SK-N-SH (cell line): Measurements from ENCODE around the gene KCTD11. TPM values are rescaled to one million over a fixed set of nuclear protein-coding genes. Genes with fewer than 3 reads are reported as not detected.

Source experiments
- CTCF ChIA-PET: fragments of 300-600, 350-600 bp; formaldehyde crosslinking; extraction: SDS; loops from one replicate; lab custom pipeline; 2021; lab: Yijun Ruan, JAX
- POLR2A ChIA-PET: fragments of 350-600 bp; sonication (Branson Sonifier 250); formaldehyde crosslinking; extraction: SDS; loops from one replicate; lab custom pipeline; 2020; ENCODE audit warnings: antibody characterized with exemption, inconsistent platforms; lab: Yijun Ruan, JAX
- DNase-seq: peaks from one replicate; pipeline ENCODE4 v3.0.0; 2012
- H2AFZ ChIP-seq: fragments of 200-600 bp; sonication (generic); 2 replicates; pipeline ENCODE4 v1.8.1; 2016; ENCODE audit warnings: antibody characterized with exemption, mild to moderate bottlenecking, low read depth
- H3F3A ChIP-seq: fragments of 200-600 bp; sonication (generic); replicated peaks from 2 replicates; pipeline ENCODE3; 2016; ENCODE audit warnings: antibody characterized with exemption, mild to moderate bottlenecking; ENCODE audit not compliant: insufficient read depth
- H3K27ac ChIP-seq, 2 experiments: fragments of 200-500 bp in 1 of 2; fragments of 200-600 bp in 1 of 2; sonication (Bioruptor generic) in 1 of 2; sonication (generic), shearing (Covaris generic) in 1 of 2; 2 replicates each; pipeline versions ENCODE4 v1.5.1 to v1.6.1; 2014 to 2016; ENCODE audit warnings: low read depth in 2 of 2, inconsistent platforms in 1 of 2, low read length in 1 of 2, mild to moderate bottlenecking in 1 of 2, mixed read lengths in 1 of 2
- H3K27me3 ChIP-seq: fragments of 200-600 bp; sonication (generic), shearing (Covaris generic); 2 replicates; pipeline ENCODE4 v1.6.1; 2016; ENCODE audit warnings: mixed run types; ENCODE audit not compliant: insufficient read depth
- H3K36me3 ChIP-seq, 2 experiments: fragments of 200-500 bp in 1 of 2; fragments of 200-600 bp in 1 of 2; sonication (Bioruptor generic) in 1 of 2; sonication (generic) in 1 of 2; replicated peaks in 1 of 2; 2 replicates each; pipeline versions ENCODE3 to v1.5.1; 2014 to 2016; ENCODE audit warnings: low read length in 1 of 2, mild to moderate bottlenecking in 1 of 2; ENCODE audit not compliant: insufficient read depth in 2 of 2, control insufficient read depth in 1 of 2
- H3K4me1 ChIP-seq, 2 experiments: fragments of 200-500 bp in 1 of 2; fragments of 200-600 bp in 1 of 2; sonication (Bioruptor generic) in 1 of 2; sonication (generic), shearing (Covaris generic) in 1 of 2; 2 replicates each; pipeline versions ENCODE4 v1.5.1 to v1.6.1; 2014 to 2016; ENCODE audit warnings: low read depth in 1 of 2, low read length in 1 of 2, mixed run types in 1 of 2; ENCODE audit not compliant: insufficient read depth in 2 of 2, control insufficient read depth in 1 of 2
- H3K4me2 ChIP-seq: fragments of 200-600 bp; sonication (generic), shearing (Covaris generic); 2 replicates; pipeline ENCODE4 v1.6.1; 2017; ENCODE audit warnings: mixed run types
- H3K4me3 ChIP-seq, 2 experiments: fragments of 200-500 bp in 1 of 2; fragments of 200-600 bp in 1 of 2; sonication (Bioruptor generic) in 1 of 2; sonication (generic), shearing (Covaris generic) in 1 of 2; 2 replicates each; pipeline versions ENCODE4 v1.5.1 to v1.8.1; 2014 to 2016; ENCODE audit warnings: low read depth in 2 of 2, inconsistent platforms in 1 of 2, low read length in 1 of 2, mild to moderate bottlenecking in 1 of 2, mixed read lengths in 1 of 2, moderate library complexity in 1 of 2
- H3K79me2 ChIP-seq: fragments of 200-600 bp; sonication (generic); 2 replicates; pipeline ENCODE4 v1.8.1; 2017; ENCODE audit warnings: mild to moderate bottlenecking; ENCODE audit not compliant: insufficient read depth
- H3K9ac ChIP-seq: fragments of 200-600 bp; sonication (generic); 2 replicates; pipeline ENCODE4 v1.6.1; 2017; ENCODE audit warnings: mixed run types
- H3K9me2 ChIP-seq: fragments of 200-600 bp; sonication (generic); 2 replicates; pipeline ENCODE4 v1.6.1; 2017; ENCODE audit warnings: mixed run types
- H3K9me3 ChIP-seq: fragments of 200-600 bp; sonication (generic); 2 replicates; pipeline ENCODE4 v1.6.1; 2017; ENCODE audit warnings: mixed run types, mild to moderate bottlenecking, moderate library complexity
- H4K20me1 ChIP-seq: fragments of 200-600 bp; sonication (generic); 2 replicates; pipeline ENCODE4 v1.6.1; 2017; ENCODE audit warnings: mild to moderate bottlenecking, mixed run types; ENCODE audit not compliant: insufficient read depth
- FOXJ3 ChIP-seq: sonication (generic); formaldehyde crosslinking; IDR thresholded peaks from 2 replicates; pipeline ENCODE4 v1.5.1; 2020; ENCODE audit warnings: mild to moderate bottlenecking, missing genetic modification reagents
- JUND ChIP-seq: IDR thresholded peaks from 2 replicates; pipeline ENCODE4 v1.4.0; 2012
- MXI1 ChIP-seq: IDR thresholded peaks from 2 replicates; pipeline ENCODE4 v1.6.1; 2012; ENCODE audit warnings: mild to moderate bottlenecking, low read depth, low read length, improper control_type of control experiment
- NRF1 ChIP-seq: IDR thresholded peaks from 2 replicates; pipeline ENCODE4 v1.6.1; 2012; ENCODE audit warnings: low read depth, mild to moderate bottlenecking, low read length
- RXRA ChIP-seq: IDR thresholded peaks from 2 replicates; pipeline ENCODE4 v1.4.0; 2012; ENCODE audit warnings: low read depth, mild to moderate bottlenecking, borderline replicate concordance
- TCF12 ChIP-seq: IDR thresholded peaks from 2 replicates; pipeline ENCODE4 v1.4.0; 2012
- TEAD4 ChIP-seq: IDR thresholded peaks from 2 replicates; pipeline ENCODE4 v1.4.0; 2012; ENCODE audit warnings: mild to moderate bottlenecking, borderline replicate concordance; ENCODE audit not compliant: insufficient read depth
- WGBS: methylation state at CpG from one replicate; pipeline ENCODE4 v1.1.6; 2017; ENCODE audit warnings: low lambda C conversion rate; 5-methylcytosine and 5-hydroxymethylcytosine counted together
- polyA plus RNA-seq, 3 experiments: library from polyadenylated mRNA; depleted of rRNA; stranded (reverse); fragments of >200 nt; gene quantifications; 2 replicates each; pipeline ENCODE4 v1.2.3, GENCODE V29; 2012
- TF ChIP-seq, protein P1 (sequence below): IDR thresholded peaks from 2 replicates; pipeline ENCODE4; 2012
- TF ChIP-seq, protein P2 (sequence below): IDR thresholded peaks from 2 replicates; pipeline ENCODE4 v1.4.0; 2012; ENCODE audit warnings: low read depth, borderline replicate concordance

KCTD11 gene
- polyA plus RNA-seq, 1 of the 3 experiments (the other 2 are of a cell fraction): 9.5 TPM

DNA sequence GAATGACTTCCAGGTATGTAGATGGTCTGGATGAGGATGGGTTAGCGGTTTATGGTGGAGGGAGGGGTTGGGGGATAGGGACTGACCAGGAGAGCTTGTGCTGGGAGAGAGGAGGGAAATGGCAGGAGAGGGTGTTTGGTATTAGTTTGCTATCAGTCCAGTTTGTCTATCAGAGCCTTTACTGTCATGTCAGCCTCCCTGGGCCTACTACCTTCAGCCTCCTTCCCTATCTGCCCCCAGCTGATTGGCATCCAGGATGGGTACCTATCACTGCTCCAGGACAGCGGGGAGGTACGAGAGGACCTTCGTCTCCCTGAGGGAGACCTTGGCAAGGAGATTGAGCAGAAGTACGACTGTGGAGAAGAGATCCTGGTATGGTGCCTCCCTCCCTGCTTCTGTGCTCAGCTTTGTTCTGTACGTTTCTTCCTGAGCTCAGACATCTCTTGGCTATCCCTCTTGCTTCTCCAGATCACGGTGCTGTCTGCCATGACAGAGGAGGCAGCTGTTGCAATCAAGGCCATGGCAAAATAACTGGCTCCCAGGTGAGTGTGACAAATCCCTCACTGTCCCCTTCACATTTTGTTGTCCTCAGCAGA is 40.8 kb upstream of the KCTD11 start:
- no peak overlapping the region; a peak in 1 of 4 replicates for H3K27ac ChIP-seq
- peaks cover 70% of the 10 kb centered on the region for H3K79me2 ChIP-seq
- 0 out of 2 replicates have a peak overlapping the region, but pooled peaks have one; percentile 90 for H3K4me2 ChIP-seq
- no peak overlapping the region for H3K9ac ChIP-seq
- TF ChIP-seq, protein P1, sequence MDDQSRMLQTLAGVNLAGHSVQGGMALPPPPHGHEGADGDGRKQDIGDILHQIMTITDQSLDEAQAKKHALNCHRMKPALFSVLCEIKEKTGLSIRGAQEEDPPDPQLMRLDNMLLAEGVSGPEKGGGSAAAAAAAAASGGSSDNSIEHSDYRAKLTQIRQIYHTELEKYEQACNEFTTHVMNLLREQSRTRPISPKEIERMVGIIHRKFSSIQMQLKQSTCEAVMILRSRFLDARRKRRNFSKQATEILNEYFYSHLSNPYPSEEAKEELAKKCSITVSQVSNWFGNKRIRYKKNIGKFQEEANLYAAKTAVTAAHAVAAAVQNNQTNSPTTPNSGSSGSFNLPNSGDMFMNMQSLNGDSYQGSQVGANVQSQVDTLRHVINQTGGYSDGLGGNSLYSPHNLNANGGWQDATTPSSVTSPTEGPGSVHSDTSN: no peak
- no peak for TF ChIP-seq TCF12
- TF ChIP-seq, protein P2, sequence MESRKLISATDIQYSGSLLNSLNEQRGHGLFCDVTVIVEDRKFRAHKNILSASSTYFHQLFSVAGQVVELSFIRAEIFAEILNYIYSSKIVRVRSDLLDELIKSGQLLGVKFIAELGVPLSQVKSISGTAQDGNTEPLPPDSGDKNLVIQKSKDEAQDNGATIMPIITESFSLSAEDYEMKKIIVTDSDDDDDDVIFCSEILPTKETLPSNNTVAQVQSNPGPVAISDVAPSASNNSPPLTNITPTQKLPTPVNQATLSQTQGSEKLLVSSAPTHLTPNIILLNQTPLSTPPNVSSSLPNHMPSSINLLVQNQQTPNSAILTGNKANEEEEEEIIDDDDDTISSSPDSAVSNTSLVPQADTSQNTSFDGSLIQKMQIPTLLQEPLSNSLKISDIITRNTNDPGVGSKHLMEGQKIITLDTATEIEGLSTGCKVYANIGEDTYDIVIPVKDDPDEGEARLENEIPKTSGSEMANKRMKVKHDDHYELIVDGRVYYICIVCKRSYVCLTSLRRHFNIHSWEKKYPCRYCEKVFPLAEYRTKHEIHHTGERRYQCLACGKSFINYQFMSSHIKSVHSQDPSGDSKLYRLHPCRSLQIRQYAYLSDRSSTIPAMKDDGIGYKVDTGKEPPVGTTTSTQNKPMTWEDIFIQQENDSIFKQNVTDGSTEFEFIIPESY: no peak
- POLR2A ChIA-PET: interaction anchor here (0.9 kb wide), 1 partner anchor 90 kb away, joined by 3 read pairs; no protein-coding TSS in a partner anchor
- H3K9me2 ChIP-seq: no peaks in the 10 kb centered on the region
- H4K20me1 ChIP-seq: peaks cover 62% of the 10 kb centered on the region
- DNase-seq: no peak
- no peak overlapping the region for H2AFZ ChIP-seq
- H3K9me3 ChIP-seq: no peaks in the 10 kb centered on the region
- CTCF ChIA-PET: interaction anchor here (1.4 to 1.7 kb wide), 3 partner anchors 14 to 265 kb away, joined by 3 to 8 read pairs (median 4); no protein-coding TSS in a partner anchor
- H3K36me3 ChIP-seq: peaks cover 42 to 53% of the 10 kb centered on the region in 2 experiments
- H3K27me3 ChIP-seq: no peaks in the 10 kb centered on the region
- H3K4me1 ChIP-seq: peaks cover 23 to 49% of the 10 kb centered on the region in 2 experiments
- 85% methylated on average over 7 of the region's 7 CpGs for WGBS
- H3F3A ChIP-seq: peaks cover 71% of the 10 kb centered on the region
- H3K4me3 ChIP-seq: no peak overlapping the region

DNA sequence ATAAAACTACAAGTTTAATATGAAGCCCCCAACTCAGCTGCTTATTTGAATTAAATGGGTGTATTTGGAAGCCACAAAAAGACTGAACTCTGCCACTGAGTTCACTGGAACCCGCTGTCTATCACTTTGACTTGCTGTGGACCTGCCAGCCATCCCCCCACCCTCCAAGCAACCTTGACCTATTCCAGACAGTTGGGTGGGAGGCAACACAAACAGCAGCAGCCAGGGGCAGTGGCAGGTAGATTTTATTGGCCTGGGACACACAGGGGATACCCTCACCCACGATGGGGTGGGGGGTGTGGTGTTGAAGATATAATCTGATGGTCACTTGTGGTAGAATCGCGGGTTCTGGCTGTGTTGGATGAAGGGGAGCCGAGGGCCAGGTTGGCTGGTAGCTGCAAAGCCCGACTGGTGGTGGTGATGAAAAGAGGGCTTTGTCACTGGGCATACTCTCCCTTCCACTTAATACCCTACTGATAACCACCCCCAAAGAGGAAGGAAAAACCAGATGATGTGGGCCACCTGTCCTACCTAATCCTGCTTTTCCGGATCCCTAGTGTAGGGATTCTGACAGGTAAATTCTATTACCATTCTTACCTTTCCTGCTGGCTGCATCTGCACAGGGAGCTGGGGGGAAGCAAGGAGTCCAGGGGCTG is 39.4 kb upstream of the KCTD11 start:
- CTCF ChIA-PET: interaction anchor here (0.6 to 2.2 kb wide), 8 partner anchors 10 to 94 kb away, joined by 3 to 8 read pairs (median 3); no protein-coding TSS in a partner anchor

More for the DNA sequence above, 39.4 kb upstream of the KCTD11 start:
- H3F3A ChIP-seq: peaks cover 64% of the 10 kb centered on the region
- peaks cover 62% of the 10 kb centered on the region for H4K20me1 ChIP-seq
- peaks cover 69% of the 10 kb centered on the region for H3K79me2 ChIP-seq
- H3K4me3 ChIP-seq: no peak overlapping the region
- H3K9me3 ChIP-seq: no peaks in the 10 kb centered on the region
- peaks cover 49 to 59% of the 10 kb centered on the region in 2 experiments for H3K36me3 ChIP-seq
- H3K4me2 ChIP-seq: peak overlapping the region; percentile 30; the same call in 1 of the 2 replicates
- no peak for TF ChIP-seq TEAD4
- TF ChIP-seq MXI1: no peak
- no peak for TF ChIP-seq NRF1
- TF ChIP-seq RXRA: no peak
- no peak for TF ChIP-seq JUND
- TF ChIP-seq FOXJ3 (CRISPR knock-in tag): no peak
- H3K27me3 ChIP-seq: no peaks in the 10 kb centered on the region
- no peaks in the 10 kb centered on the region for H3K9me2 ChIP-seq
- no peak overlapping the region for H2AFZ ChIP-seq
- POLR2A ChIA-PET: interaction anchor here (1.2 kb wide), 1 partner anchor 17 kb away, joined by 6 read pairs; the partner anchor contains the start of gene NEURL4
- H3K9ac ChIP-seq: no peak overlapping the region
- WGBS: 65% methylated on average over 7 of the region's 7 CpGs
- 0 out of 4 replicates have a peak overlapping the region, but pooled peaks of 1 of the 2 experiments have one; percentile 8 for H3K27ac ChIP-seq
- H3K4me1 ChIP-seq: peaks cover 23 to 49% of the 10 kb centered on the region in 2 experiments
- no peak for DNase-seq
